Activated T-helper 1 cell treated with anti-CD3 and anti-CD28 coated beads, Interleukin-2, amount 50 U/mL, for 16 hours (primary cell): ENCODE measurements around the gene KLHL25.

Experiments used
- DNase-seq, 2 donors: peaks; one replicate each; pipeline ENCODE4 v3.0.0-alpha.2; 2020; ENCODE audit warnings: low read depth in 1 of 2, low spot score in 1 of 2

KLHL25 gene

GRCh38 chr15:85722374-85723152, 72.2 kb downstream of the KLHL25 start:
- DNase-seq, result no peak

GRCh38 chr15:85718981-85719380, 75.7 kb downstream of the KLHL25 start:
- no peak for DNase-seq

- DNase-seq, result no peak
Observed at GRCh38 chr15:85718271-85718971, 76.3 kb downstream of the KLHL25 start.

- DNase-seq, result no peak
Observed at GRCh38 chr15:85717212-85717611, 77.5 kb downstream of the KLHL25 start.

- DNase-seq, result no peak
Observed at GRCh38 chr15:85716261-85716660, 78.5 kb downstream of the KLHL25 start.

GRCh38 chr15:85711580-85712192, 83.0 kb downstream of the KLHL25 start:
- no peak for DNase-seq

- no peak for DNase-seq
Observed at GRCh38 chr15:85710340-85710842, 84.3 kb downstream of the KLHL25 start.
